Activated CD4-positive, alpha-beta memory T cell treated with anti-CD3 and anti-CD28 coated beads for 36 hours (primary cell): ENCODE data around the gene PPP1R14C. TPM values are rescaled to one million over a fixed set of nuclear protein-coding genes. Genes with fewer than 3 reads are reported as not detected.

ENCODE experiments used
- CTCF ChIA-PET: fragments of 350-600 bp; sonication (Branson Sonifier 250); formaldehyde crosslinking; loops from one replicate; lab custom pipeline; 2021; ENCODE audit warnings: antibody characterized with exemption, inconsistent platforms; lab: Charles Lee
- POLR2A ChIA-PET: fragments of 350-600 bp; sonication (Branson Sonifier 250); formaldehyde crosslinking; loops from one replicate; lab custom pipeline; 2021; ENCODE audit warnings: antibody characterized with exemption; lab: Charles Lee
- DNase-seq: peaks from one replicate; pipeline ENCODE4 v3.0.0-alpha.2; 2020
- H3K27ac Mint-ChIP-seq: one replicate; pipeline ENCODE4 v1.8.0; 2021; ENCODE audit warnings: mixed read lengths
- H3K27me3 Mint-ChIP-seq: one replicate; pipeline ENCODE4 v1.8.0; 2021; ENCODE audit warnings: mixed read lengths
- H3K36me3 Mint-ChIP-seq: one replicate; pipeline ENCODE4 v1.8.0; 2021; ENCODE audit warnings: mixed read lengths
- H3K4me1 Mint-ChIP-seq: one replicate; pipeline ENCODE4 v1.8.0; 2021; ENCODE audit warnings: low read depth, mixed read lengths
- H3K4me3 Mint-ChIP-seq: one replicate; pipeline ENCODE4 v1.8.0; 2021; ENCODE audit warnings: mild to moderate bottlenecking, mixed read lengths
- H3K9me3 Mint-ChIP-seq: one replicate; pipeline ENCODE4 v1.8.0; 2021; ENCODE audit warnings: mixed read lengths
- intact Hi-C: fragments of 100-400 bp; cut with micrococcal nuclease; formaldehyde crosslinking; loops from one replicate; pipeline ENCODE4 v1.15.1; 2023
- total RNA-seq, 2 experiments: library from RNA; stranded (reverse); gene quantifications; one replicate each; pipeline ENCODE4 v1.2.3, GENCODE V29; 2021

PPP1R14C gene
- total RNA-seq, 2 experiments from 2014 or later, result 0.21 to 0.36 TPM

DNA sequence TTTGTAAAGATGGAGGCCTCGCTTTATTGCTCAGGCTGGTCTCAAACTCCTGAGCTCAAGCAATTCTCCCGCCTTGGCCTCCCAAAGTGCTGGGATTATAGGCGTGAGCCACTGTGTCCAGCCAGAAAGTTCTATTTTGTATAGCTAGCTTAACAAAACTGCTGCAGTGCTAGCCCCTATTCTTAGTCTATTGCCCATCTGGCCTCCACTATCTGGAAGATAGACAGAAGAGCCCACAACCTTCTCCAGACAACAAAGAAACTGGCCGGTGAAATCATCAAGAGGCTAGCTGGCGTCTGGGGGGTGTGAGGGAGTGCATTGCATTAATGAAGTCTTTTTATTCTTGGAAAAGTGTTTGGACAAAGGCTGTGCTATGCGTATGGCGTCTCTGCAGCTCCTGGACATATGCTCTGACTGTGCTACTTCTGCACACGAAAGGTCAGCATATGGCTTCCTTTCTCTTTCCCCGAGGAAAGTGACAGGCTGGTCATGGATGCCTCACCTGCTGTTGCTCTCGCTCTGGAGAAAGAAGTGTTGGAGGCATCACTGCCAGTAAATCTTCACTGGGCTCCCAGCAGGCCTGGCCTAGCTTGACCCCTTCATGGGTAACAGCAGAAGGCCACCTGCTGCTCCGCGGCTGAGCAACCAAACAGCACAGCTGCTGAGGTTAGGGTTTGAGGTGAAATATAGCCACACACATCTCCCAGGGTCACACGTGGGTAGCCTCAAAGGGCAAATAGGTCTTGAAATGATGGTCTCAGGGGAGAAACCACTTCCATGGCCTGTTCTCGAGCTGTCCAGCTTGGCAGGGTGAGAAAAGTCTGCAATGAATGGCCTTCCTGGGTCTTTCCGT lies 130.8 kb downstream of the PPP1R14C start:
- ChIA-PET POLR2A (no interaction called here), CTCF (no interaction called here)
- no peaks in the 10 kb centered on the region for H3K4me1 Mint-ChIP-seq
- H3K27ac Mint-ChIP-seq, result no peak overlapping the region
- no peak overlapping the region for H3K4me3 Mint-ChIP-seq
- no peaks in the 10 kb centered on the region for H3K36me3 Mint-ChIP-seq
- no peaks in the 10 kb centered on the region for H3K9me3 Mint-ChIP-seq
- intact Hi-C loops, result no loop called here
- peaks cover 8% of the 10 kb centered on the region for H3K27me3 Mint-ChIP-seq
- no peak for DNase-seq

DNA sequence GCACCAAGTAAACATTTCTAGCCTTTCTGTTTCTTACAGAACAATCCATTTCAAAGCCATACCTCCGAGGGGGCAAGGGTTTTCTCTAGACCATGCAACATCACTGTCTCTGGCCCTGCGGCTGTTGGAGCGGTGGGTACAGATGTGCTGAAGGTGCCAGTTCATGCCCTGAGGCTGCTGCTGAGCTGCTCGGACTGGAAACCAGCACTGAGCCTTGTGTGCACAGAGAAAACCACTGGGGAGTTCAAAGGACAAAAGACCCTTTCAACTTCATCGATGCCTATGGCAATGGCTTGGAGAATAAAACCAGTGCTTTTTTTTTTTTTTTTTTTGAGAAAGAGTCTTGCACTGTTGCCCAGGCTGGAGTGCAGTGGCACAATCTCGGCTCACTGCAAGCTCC lies 132.6 kb downstream of the PPP1R14C start:
- POLR2A ChIA-PET, result no interaction called here
- Mint-ChIP-seq H3K27ac (no peak overlapping the region), H3K9me3 (no peaks in the 10 kb centered on the region), H3K36me3 (no peaks in the 10 kb centered on the region), H3K4me1 (no peaks in the 10 kb centered on the region), H3K4me3 (no peak overlapping the region), H3K27me3 (peaks cover 18% of the 10 kb centered on the region)
- intact Hi-C loops, result no loop called here
- CTCF ChIA-PET, result no interaction called here
- no peak for DNase-seq

DNA sequence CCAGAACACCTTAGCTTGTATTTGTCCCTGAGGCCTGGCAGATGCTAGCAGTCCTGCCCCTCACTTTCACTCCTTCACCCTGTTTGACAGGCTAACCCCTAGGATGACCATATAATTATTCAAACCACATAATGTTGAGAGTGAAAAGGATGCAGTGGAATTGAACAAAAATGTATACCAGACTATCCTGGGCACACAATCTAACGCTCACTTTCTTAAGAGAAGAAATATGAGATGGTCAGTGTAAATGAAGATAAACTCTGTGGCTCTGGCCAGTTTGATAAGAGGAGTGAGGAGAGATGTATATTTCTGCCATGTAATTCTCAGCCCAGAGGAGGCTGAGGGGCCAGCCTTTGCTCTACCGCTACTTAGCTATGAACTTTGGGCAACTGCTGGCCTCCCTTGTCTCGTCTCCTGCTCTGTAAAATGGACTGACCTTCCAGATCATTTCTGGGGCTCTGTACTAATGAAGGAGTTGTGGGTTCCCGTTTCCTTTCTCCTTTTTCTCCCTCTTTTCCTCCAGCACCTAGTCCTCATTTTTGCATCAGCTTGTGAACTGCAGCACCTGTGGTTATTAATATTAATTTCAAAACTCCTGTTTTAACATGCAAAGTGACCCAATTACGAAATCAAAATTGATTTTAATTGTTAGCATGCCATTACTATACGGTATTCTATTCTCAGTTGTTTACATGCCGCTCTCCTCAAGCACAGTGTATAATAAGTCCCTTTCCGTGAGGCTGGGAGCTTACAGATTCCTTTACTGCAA lies 133.5 kb downstream of the PPP1R14C start:
- CTCF ChIA-PET, result no interaction called here

DNA sequence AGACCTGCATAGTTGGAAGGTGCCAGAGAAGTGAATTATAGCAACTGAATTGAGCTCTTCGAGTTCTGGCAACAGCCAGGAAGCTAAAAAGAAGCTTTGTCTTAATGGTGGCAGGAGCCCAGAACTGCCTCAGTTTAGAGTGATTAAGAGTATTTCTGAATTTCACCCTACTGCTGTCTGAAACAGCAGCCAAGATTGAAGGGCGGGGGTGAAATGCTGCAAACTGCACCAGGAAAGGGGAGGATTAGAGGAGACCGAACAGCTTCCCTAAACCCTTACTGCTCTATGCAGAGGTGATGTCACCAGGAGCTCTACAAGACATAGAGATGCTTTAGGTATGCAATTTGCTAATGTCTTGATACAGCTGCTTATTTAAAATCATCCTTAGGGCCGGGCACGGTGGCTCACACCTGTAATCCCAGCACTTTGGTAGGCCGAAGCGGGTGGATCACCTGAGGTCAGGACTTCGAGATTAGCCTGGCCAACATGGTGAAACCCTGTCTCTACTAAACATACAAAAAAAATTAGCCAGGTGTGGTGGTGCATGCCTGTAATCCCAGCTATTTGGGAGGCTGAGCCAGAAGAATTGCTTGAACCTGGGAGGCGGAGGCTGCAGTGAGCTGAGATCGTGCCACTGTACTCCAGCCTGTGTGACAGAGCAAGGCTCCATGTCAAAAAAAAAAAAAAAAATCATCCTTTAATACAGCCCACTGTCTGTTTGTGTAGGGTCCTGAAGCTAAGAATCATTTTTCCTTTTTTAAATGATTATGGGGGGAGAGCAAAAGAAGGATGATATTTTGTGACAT lies 134.3 kb downstream of the PPP1R14C start:
- Mint-ChIP-seq H3K4me3 (no peak overlapping the region), H3K4me1 (no peaks in the 10 kb centered on the region), H3K9me3 (no peaks in the 10 kb centered on the region), H3K27ac (no peak overlapping the region), H3K36me3 (no peaks in the 10 kb centered on the region), H3K27me3 (peaks cover 21% of the 10 kb centered on the region)
- ChIA-PET POLR2A (no interaction called here), CTCF (no interaction called here)
- DNase-seq, result no peak
- intact Hi-C loops, result no loop called here

More for the DNA sequence above, 133.5 kb downstream of the PPP1R14C start:
- no peaks in the 10 kb centered on the region for H3K9me3 Mint-ChIP-seq
- no peaks in the 10 kb centered on the region for H3K36me3 Mint-ChIP-seq
- POLR2A ChIA-PET, result no interaction called here
- intact Hi-C loops, result no loop called here
- no peak overlapping the region for H3K4me3 Mint-ChIP-seq
- no peak for DNase-seq
- peaks cover 21% of the 10 kb centered on the region for H3K27me3 Mint-ChIP-seq
- H3K4me1 Mint-ChIP-seq, result no peaks in the 10 kb centered on the region
- no peak overlapping the region for H3K27ac Mint-ChIP-seq

GRCh38 chr6:150279533-150279932 lies 136.7 kb downstream of the PPP1R14C start:
- ChIA-PET POLR2A (no interaction called here), CTCF (interaction anchor here (1.0 kb wide), 1 partner anchor 28 kb away, joined by 3 read pairs; no protein-coding TSS in a partner anchor)
- peaks cover 29% of the 10 kb centered on the region for H3K27me3 Mint-ChIP-seq
- no peak for DNase-seq
- no peak overlapping the region for H3K27ac Mint-ChIP-seq
- no peak overlapping the region for H3K4me3 Mint-ChIP-seq
- intact Hi-C loops, result no loop called here
- H3K36me3 Mint-ChIP-seq, result no peaks in the 10 kb centered on the region
- no peaks in the 10 kb centered on the region for H3K4me1 Mint-ChIP-seq
- no peaks in the 10 kb centered on the region for H3K9me3 Mint-ChIP-seq

GRCh38 chr6:150280703-150281102 lies 137.9 kb downstream of the PPP1R14C start:
- peaks cover 32% of the 10 kb centered on the region for H3K27me3 Mint-ChIP-seq
- intact Hi-C loops, result no loop called here
- POLR2A ChIA-PET, result no interaction called here

GRCh38 chr6:150281767-150282166 lies 138.9 kb downstream of the PPP1R14C start:
- no peak for DNase-seq
- no peak overlapping the region for H3K4me3 Mint-ChIP-seq
- H3K27me3 Mint-ChIP-seq, result peaks cover 39% of the 10 kb centered on the region
- H3K9me3 Mint-ChIP-seq, result no peaks in the 10 kb centered on the region
- intact Hi-C loops, result no loop called here
- H3K4me1 Mint-ChIP-seq, result no peaks in the 10 kb centered on the region
- no peaks in the 10 kb centered on the region for H3K36me3 Mint-ChIP-seq
- ChIA-PET CTCF (no interaction called here), POLR2A (no interaction called here)
- H3K27ac Mint-ChIP-seq, result no peak overlapping the region

More at GRCh38 chr6:150280703-150281102, 137.9 kb downstream of the PPP1R14C start:
- Mint-ChIP-seq H3K9me3 (no peaks in the 10 kb centered on the region), H3K27ac (no peak overlapping the region), H3K4me3 (no peak overlapping the region), H3K4me1 (no peaks in the 10 kb centered on the region), H3K36me3 (no peaks in the 10 kb centered on the region)
- CTCF ChIA-PET, result no interaction called here
- no peak for DNase-seq

GRCh38 chr6:150282806-150283205 lies 140.0 kb downstream of the PPP1R14C start:
- H3K36me3 Mint-ChIP-seq, result no peaks in the 10 kb centered on the region
- H3K4me1 Mint-ChIP-seq, result no peaks in the 10 kb centered on the region
- peaks cover 41% of the 10 kb centered on the region for H3K27me3 Mint-ChIP-seq
- H3K4me3 Mint-ChIP-seq, result no peak overlapping the region
- no peaks in the 10 kb centered on the region for H3K9me3 Mint-ChIP-seq
- H3K27ac Mint-ChIP-seq, result no peak overlapping the region
- intact Hi-C loops, result no loop called here
- DNase-seq, result no peak
- POLR2A ChIA-PET, result no interaction called here
- CTCF ChIA-PET, result no interaction called here

DNA sequence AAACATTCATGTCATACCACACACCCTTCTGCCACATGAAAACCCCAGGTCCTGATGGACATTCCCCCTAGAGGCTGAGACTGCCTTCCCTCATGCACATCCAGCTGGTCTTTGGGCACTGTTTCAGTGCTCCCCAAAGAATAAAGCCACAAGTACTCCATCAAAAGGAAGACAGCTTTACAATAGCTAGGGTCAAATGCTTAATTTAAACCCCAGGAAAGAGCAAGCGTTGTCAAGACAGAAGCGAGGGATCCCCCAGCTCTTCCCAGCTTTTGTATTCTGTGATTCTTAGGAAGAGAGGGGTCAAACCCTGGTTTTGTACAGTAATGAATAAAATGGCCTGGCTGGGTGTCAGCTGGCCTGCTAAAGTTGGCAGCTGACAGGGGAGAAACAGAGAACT lies 143.6 kb downstream of the PPP1R14C start:
- Mint-ChIP-seq H3K9me3 (no peaks in the 10 kb centered on the region), H3K36me3 (no peaks in the 10 kb centered on the region), H3K27ac (no peak overlapping the region), H3K27me3 (peaks cover 34% of the 10 kb centered on the region), H3K4me3 (no peak overlapping the region), H3K4me1 (no peaks in the 10 kb centered on the region)
- no peak for DNase-seq
- intact Hi-C loops, result no loop called here
- POLR2A ChIA-PET, result no interaction called here
- CTCF ChIA-PET, result no interaction called here

DNA sequence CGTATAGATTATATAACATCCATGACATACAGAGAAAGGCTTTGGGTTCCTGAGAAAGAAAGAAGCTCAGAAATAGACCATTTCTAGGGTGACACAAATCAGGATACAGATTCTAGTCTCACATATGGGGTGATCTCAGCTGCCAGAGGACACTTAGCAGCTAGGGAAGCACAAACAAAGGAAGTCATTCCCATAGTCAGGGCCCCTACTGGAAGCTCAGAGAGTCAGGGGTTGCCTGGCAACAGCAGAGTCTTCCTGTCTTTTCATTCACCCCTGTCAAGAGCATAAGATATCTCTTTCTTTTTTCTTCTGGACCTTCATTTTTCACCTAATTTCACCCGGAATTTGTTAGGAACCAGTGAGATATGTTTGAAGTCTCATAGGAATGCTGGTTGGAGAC lies 144.1 kb downstream of the PPP1R14C start:
- H3K9me3 Mint-ChIP-seq, result peaks cover under 1% of the 10 kb centered on the region
- H3K27ac Mint-ChIP-seq, result no peak overlapping the region
- CTCF ChIA-PET, result no interaction called here
- intact Hi-C loops, result no loop called here
- POLR2A ChIA-PET, result no interaction called here
- peaks cover 33% of the 10 kb centered on the region for H3K27me3 Mint-ChIP-seq
- no peak for DNase-seq
- H3K4me1 Mint-ChIP-seq, result no peaks in the 10 kb centered on the region
- no peak overlapping the region for H3K4me3 Mint-ChIP-seq
- H3K36me3 Mint-ChIP-seq, result no peaks in the 10 kb centered on the region

DNA sequence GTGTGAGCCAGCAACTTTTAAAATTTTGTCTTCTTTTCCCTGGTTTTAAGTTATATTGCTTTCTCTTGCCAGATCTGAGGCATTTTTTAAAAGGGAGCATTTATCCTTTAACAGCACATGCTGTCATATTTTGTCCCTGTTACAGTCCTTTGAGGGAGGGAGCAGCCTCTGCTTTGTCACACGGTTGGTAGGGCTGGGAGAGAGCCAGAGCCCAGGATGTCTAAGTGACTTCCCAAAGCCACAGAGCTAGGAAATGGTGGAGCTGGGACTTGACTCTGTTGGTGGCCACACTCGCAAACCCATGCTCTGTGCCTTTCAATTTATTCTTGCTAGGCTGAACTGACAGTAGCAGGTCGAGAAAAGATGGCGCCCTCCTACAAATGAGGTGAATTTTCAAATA lies 145.6 kb downstream of the PPP1R14C start:
- CTCF ChIA-PET, result no interaction called here
- Mint-ChIP-seq H3K27me3 (peaks cover 24% of the 10 kb centered on the region), H3K36me3 (no peaks in the 10 kb centered on the region), H3K4me3 (no peak overlapping the region), H3K9me3 (peaks cover 2% of the 10 kb centered on the region), H3K4me1 (no peaks in the 10 kb centered on the region), H3K27ac (no peak overlapping the region)
- DNase-seq, result no peak
- POLR2A ChIA-PET, result no interaction called here
- intact Hi-C loops, result no loop called here
